DMS79 treated with DMSO at 0.1 percent for 48 hours (cell line): Measurements from ENCODE around the gene VSIG10L2.

Experiments
- DNase-seq: peaks from one replicate; lab custom pipeline; 2025; lab: John Stamatoyannopoulos, UW

VSIG10L2 gene

GRCh38 chr11:125947419-125948277 is 1.8 kb downstream of the VSIG10L2 start:
- no peak for DNase-seq

GRCh38 chr11:125948278-125949051 is 2.6 kb downstream of the VSIG10L2 start:
- DNase-seq: no peak

GRCh38 chr11:125949271-125950177 is 3.7 kb downstream of the VSIG10L2 start:
- DNase-seq: no peak

GRCh38 chr11:125950178-125950490 is 4.3 kb downstream of the VSIG10L2 start:
- no peak for DNase-seq

GRCh38 chr11:125950696-125951651 is 5.1 kb downstream of the VSIG10L2 start:
- no peak for DNase-seq

GRCh38 chr11:125951731-125952130 is 5.9 kb downstream of the VSIG10L2 start:
- DNase-seq: no peak

- no peak for DNase-seq
Observed at GRCh38 chr11:125952559-125952958, 6.7 kb downstream of the VSIG10L2 start.

GRCh38 chr11:125952973-125953372 is 7.1 kb downstream of the VSIG10L2 start:
- DNase-seq: peak; percentile 63

GRCh38 chr11:125953401-125953935 is 7.6 kb downstream of the VSIG10L2 start:
- DNase-seq: no peak

GRCh38 chr11:125954123-125954944 is 8.5 kb downstream of the VSIG10L2 start:
- DNase-seq: no peak

- no peak for DNase-seq
Observed at GRCh38 chr11:125954945-125955640, 9.2 kb downstream of the VSIG10L2 start.

GRCh38 chr11:125955856-125956255 is 10.0 kb downstream of the VSIG10L2 start:
- no peak for DNase-seq

GRCh38 chr11:125956391-125957134 is 10.7 kb downstream of the VSIG10L2 start:
- DNase-seq: no peak

- DNase-seq: no peak
Observed at GRCh38 chr11:125957618-125958332, 11.9 kb downstream of the VSIG10L2 start.

- no peak for DNase-seq
Observed at GRCh38 chr11:125958872-125959400, 13.1 kb downstream of the VSIG10L2 start.

GRCh38 chr11:125959511-125959910 is 13.7 kb downstream of the VSIG10L2 start:
- DNase-seq: no peak

GRCh38 chr11:125959931-125960330 is 14.1 kb downstream of the VSIG10L2 start:
- peak; percentile 32 for DNase-seq

GRCh38 chr11:125960771-125961170 is 14.9 kb downstream of the VSIG10L2 start:
- DNase-seq: no peak
